HG03520 (cell line): ENCODE data around the gene FGF22.
"Not testable (repeated sequence)": the region's sequence is repeated elsewhere in the genome, so short reads cannot be mapped to it uniquely, and the experiment has no call there.

Experiments
- ATAC-seq: cut with Tn5 transposase; IDR thresholded peaks from one replicate; pipeline ENCODE4 v1.9.1; 2021; ENCODE audit warnings: mild to moderate bottlenecking, moderate library complexity; ENCODE audit not compliant: unreplicated experiment

The FGF22 gene

GRCh38 chr19:620166-620862 lies 19.4 kb upstream of the FGF22 start:
- ATAC-seq = no peak

- ATAC-seq = not testable (repeated sequence)
Measured at GRCh38 chr19:621191-621590, 18.5 kb upstream of the FGF22 start.

- ATAC-seq = no peak
Measured at GRCh38 chr19:621819-622218, 17.9 kb upstream of the FGF22 start.

GRCh38 chr19:622666-623065 lies 17.0 kb upstream of the FGF22 start:
- ATAC-seq = no peak

- no peak for ATAC-seq
Measured at GRCh38 chr19:623175-623916, 16.3 kb upstream of the FGF22 start.

- ATAC-seq = no peak
Measured at GRCh38 chr19:623974-624373, 15.7 kb upstream of the FGF22 start.

GRCh38 chr19:624433-625109 lies 15.1 kb upstream of the FGF22 start:
- no peak for ATAC-seq

GRCh38 chr19:625257-625656 lies 14.4 kb upstream of the FGF22 start:
- ATAC-seq = no peak

GRCh38 chr19:626566-626965 lies 13.1 kb upstream of the FGF22 start:
- ATAC-seq = not testable (repeated sequence)

GRCh38 chr19:628168-628567 lies 11.5 kb upstream of the FGF22 start:
- no peak for ATAC-seq

- ATAC-seq = not testable (repeated sequence)
Measured at GRCh38 chr19:629515-629914, 10.2 kb upstream of the FGF22 start.

- ATAC-seq = no peak
Measured at GRCh38 chr19:629961-630714, 9.5 kb upstream of the FGF22 start.

GRCh38 chr19:632579-633067 lies 7.1 kb upstream of the FGF22 start:
- peak; percentile 14 for ATAC-seq

GRCh38 chr19:633068-633785 lies 6.5 kb upstream of the FGF22 start, which contains the start of gene POLRMT:
Gene POLRMT, minus strand, starts transcription at chr19:633537. Its CDS starts 25 bp downstream, at chr19:633512.
- ATAC-seq = peak; percentile 77

- no peak for ATAC-seq
Measured at GRCh38 chr19:633786-634639, 5.7 kb upstream of the FGF22 start.

GRCh38 chr19:634975-635652 lies 4.6 kb upstream of the FGF22 start:
- no peak for ATAC-seq

GRCh38 chr19:638906-639252 lies 800 bp upstream of the FGF22 start:
- ATAC-seq = no peak

GRCh38 chr19:640161-640558 lies 481 bp downstream of the FGF22 start:
- no peak for ATAC-seq
